BLaER1 (cell line): ENCODE measurements around the gene ATG14.
"Not testable (repeated sequence)": the region's sequence is repeated elsewhere in the genome, so short reads cannot be mapped to it uniquely, and the experiment has no call there.

Experiments
- H3K27ac ChIP-seq: shearing (Covaris generic); formaldehyde crosslinking; 2 replicates; pipeline ENCODE4 v1.8.1; 2022
- H3K27me3 ChIP-seq: shearing (Covaris generic); formaldehyde crosslinking; 2 replicates; pipeline ENCODE4 v1.8.1; 2022
- H3K36me3 ChIP-seq: shearing (Covaris generic); formaldehyde crosslinking; 2 replicates; pipeline ENCODE4 v1.8.1; 2022
- H3K4me1 ChIP-seq: shearing (Covaris generic); formaldehyde crosslinking; 2 replicates; pipeline ENCODE4 v1.8.1; 2022
- H3K4me2 ChIP-seq: shearing (Covaris generic); formaldehyde crosslinking; 2 replicates; pipeline ENCODE4 v1.8.1; 2022
- H3K4me3 ChIP-seq: shearing (Covaris generic); formaldehyde crosslinking; 2 replicates; pipeline ENCODE4 v1.8.1; 2022
- H3K9ac ChIP-seq: shearing (Covaris generic); formaldehyde crosslinking; 2 replicates; pipeline ENCODE4 v1.8.1; 2022
- H3K9me3 ChIP-seq: shearing (Covaris generic); formaldehyde crosslinking; 2 replicates; pipeline ENCODE4 v1.8.1; 2022
- H4K20me1 ChIP-seq: shearing (Covaris generic); formaldehyde crosslinking; 2 replicates; pipeline ENCODE4 v1.8.1; 2022
- Cebpa-rat ChIP-seq: shearing (Covaris generic); IDR thresholded peaks from 2 replicates; pipeline ENCODE4 v1.8.1; 2022

The ATG14 gene

GRCh38 chr14:55347040-55347439 lies 64.6 kb downstream of the ATG14 start:
- peaks cover 19% of the 10 kb centered on the region for H3K36me3 ChIP-seq
- no peak overlapping the region for H3K4me2 ChIP-seq
- no peak overlapping the region for H3K4me3 ChIP-seq
- no peak overlapping the region for H3K27ac ChIP-seq
- no peak for TF ChIP-seq Cebpa-rat
- H3K27me3 ChIP-seq = no peaks in the 10 kb centered on the region
- H4K20me1 ChIP-seq = peaks cover 97% of the 10 kb centered on the region
- H3K4me1 ChIP-seq = peaks cover 17% of the 10 kb centered on the region
- no peak overlapping the region for H3K9ac ChIP-seq
- no peaks in the 10 kb centered on the region for H3K9me3 ChIP-seq

GRCh38 chr14:55344582-55345163 lies 67.0 kb downstream of the ATG14 start:
- H3K27me3 ChIP-seq, H3K4me3 ChIP-seq, H3K36me3 ChIP-seq, H3K4me2 ChIP-seq, H3K27ac ChIP-seq, H3K9ac ChIP-seq, H3K9me3 ChIP-seq: not testable (repeated sequence)
- Histone ChIP-seq H4K20me1 (peaks cover 98% of the 10 kb centered on the region), H3K4me1 (peaks cover 14% of the 10 kb centered on the region)

- H3K27ac ChIP-seq = no peak overlapping the region
- no peaks in the 10 kb centered on the region for H3K9me3 ChIP-seq
- no peak overlapping the region for H3K4me3 ChIP-seq
- no peak overlapping the region for H3K4me2 ChIP-seq
- H3K27me3 ChIP-seq = no peaks in the 10 kb centered on the region
- TF ChIP-seq Cebpa-rat = no peak
- no peak overlapping the region for H3K9ac ChIP-seq
- peaks cover 5% of the 10 kb centered on the region; the same call in 1 of the 2 replicates for H3K36me3 ChIP-seq
- peaks cover 95% of the 10 kb centered on the region for H4K20me1 ChIP-seq
- no peaks in the 10 kb centered on the region for H3K4me1 ChIP-seq
Measured at GRCh38 chr14:55341781-55342180, 69.8 kb downstream of the ATG14 start.

- Histone ChIP-seq H3K4me1 (no peaks in the 10 kb centered on the region), H3K9ac (no peak overlapping the region), H3K36me3 (peaks cover 5% of the 10 kb centered on the region; the same call in 1 of the 2 replicates), H3K9me3 (no peaks in the 10 kb centered on the region), H3K4me2 (no peak overlapping the region), H3K27me3 (no peaks in the 10 kb centered on the region), H3K27ac (no peak overlapping the region), H4K20me1 (peaks cover 92% of the 10 kb centered on the region), H3K4me3 (no peak overlapping the region)
- no peak for TF ChIP-seq Cebpa-rat
Measured at GRCh38 chr14:55340482-55340881, 71.1 kb downstream of the ATG14 start.

GRCh38 chr14:55339770-55340169 lies 71.9 kb downstream of the ATG14 start:
- peaks cover 5% of the 10 kb centered on the region; the same call in 1 of the 2 replicates for H3K36me3 ChIP-seq
- H3K27me3 ChIP-seq = no peaks in the 10 kb centered on the region
- H3K4me1 ChIP-seq = no peaks in the 10 kb centered on the region
- no peaks in the 10 kb centered on the region for H3K9me3 ChIP-seq
- H3K4me3 ChIP-seq = no peak overlapping the region
- no peak overlapping the region for H3K4me2 ChIP-seq
- H3K9ac ChIP-seq = no peak overlapping the region
- no peak for TF ChIP-seq Cebpa-rat
- peaks cover 92% of the 10 kb centered on the region for H4K20me1 ChIP-seq
- no peak overlapping the region for H3K27ac ChIP-seq

GRCh38 chr14:55336691-55337090 lies 74.9 kb downstream of the ATG14 start:
- TF ChIP-seq Cebpa-rat = no peak
- Histone ChIP-seq H3K9me3 (no peaks in the 10 kb centered on the region), H3K27me3 (no peaks in the 10 kb centered on the region), H3K27ac (no peak overlapping the region), H3K4me1 (peaks cover 8% of the 10 kb centered on the region), H3K4me2 (no peak overlapping the region), H3K4me3 (no peak overlapping the region), H3K36me3 (peaks cover 5% of the 10 kb centered on the region; the same call in 1 of the 2 replicates), H3K9ac (no peak overlapping the region), H4K20me1 (peaks cover 90% of the 10 kb centered on the region)

- TF ChIP-seq Cebpa-rat = no peak
- peaks cover 5% of the 10 kb centered on the region; the same call in 1 of the 2 replicates for H3K36me3 ChIP-seq
- H3K4me2 ChIP-seq = no peak overlapping the region
- H3K27ac ChIP-seq = no peak overlapping the region
- H3K9me3 ChIP-seq = no peaks in the 10 kb centered on the region
- H3K4me3 ChIP-seq = no peak overlapping the region
- no peaks in the 10 kb centered on the region for H3K27me3 ChIP-seq
- peaks cover 8% of the 10 kb centered on the region for H3K4me1 ChIP-seq
- H4K20me1 ChIP-seq = peaks cover 86% of the 10 kb centered on the region
- H3K9ac ChIP-seq = no peak overlapping the region
Measured at GRCh38 chr14:55336162-55336561, 75.5 kb downstream of the ATG14 start.

- peaks cover 5% of the 10 kb centered on the region; the same call in 1 of the 2 replicates for H3K36me3 ChIP-seq
- no peak for TF ChIP-seq Cebpa-rat
- H3K4me1 ChIP-seq = peaks cover 9% of the 10 kb centered on the region
- H3K27me3 ChIP-seq = no peaks in the 10 kb centered on the region
- H3K4me3 ChIP-seq = no peak overlapping the region
- H3K9me3 ChIP-seq = no peaks in the 10 kb centered on the region
- H4K20me1 ChIP-seq = peaks cover 86% of the 10 kb centered on the region
- no peak overlapping the region for H3K9ac ChIP-seq
- H3K27ac ChIP-seq = no peak overlapping the region
- H3K4me2 ChIP-seq = no peak overlapping the region
Measured at GRCh38 chr14:55333711-55334485, 77.7 kb downstream of the ATG14 start.

GRCh38 chr14:55332654-55333570 lies 78.7 kb downstream of the ATG14 start:
- Histone ChIP-seq H3K9me3 (no peaks in the 10 kb centered on the region), H3K36me3 (peaks cover 5% of the 10 kb centered on the region; the same call in 1 of the 2 replicates), H3K9ac (no peak overlapping the region), H3K4me2 (no peak overlapping the region), H4K20me1 (peaks cover 89% of the 10 kb centered on the region), H3K27ac (no peak overlapping the region), H3K4me3 (no peak overlapping the region), H3K4me1 (peaks cover 16% of the 10 kb centered on the region), H3K27me3 (no peaks in the 10 kb centered on the region)
- TF ChIP-seq Cebpa-rat = no peak
